ENCODE data around the gene ROR1.

DNA sequence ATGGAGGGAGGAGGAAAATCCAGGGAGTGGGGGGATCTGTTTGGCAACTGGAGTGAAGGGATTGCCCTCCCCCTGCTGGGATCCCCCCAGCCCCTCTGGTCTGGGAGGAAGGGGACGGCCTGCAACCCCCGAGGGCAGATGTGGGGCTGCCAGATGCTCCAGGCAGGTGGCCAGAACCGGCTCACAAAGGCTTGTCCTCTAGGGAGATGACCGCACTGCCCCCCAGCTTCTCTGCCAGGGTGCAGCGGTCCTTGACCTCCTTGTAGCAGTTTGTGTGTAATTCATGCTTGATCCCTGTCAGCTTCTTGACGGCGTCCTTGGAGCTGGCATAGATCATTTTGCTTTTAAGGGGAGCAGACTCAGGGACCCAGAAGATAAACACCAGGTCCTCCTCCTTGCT lies 69.2 kb downstream of the ROR1 start:
- TF ChIP-seq, protein P1, sequence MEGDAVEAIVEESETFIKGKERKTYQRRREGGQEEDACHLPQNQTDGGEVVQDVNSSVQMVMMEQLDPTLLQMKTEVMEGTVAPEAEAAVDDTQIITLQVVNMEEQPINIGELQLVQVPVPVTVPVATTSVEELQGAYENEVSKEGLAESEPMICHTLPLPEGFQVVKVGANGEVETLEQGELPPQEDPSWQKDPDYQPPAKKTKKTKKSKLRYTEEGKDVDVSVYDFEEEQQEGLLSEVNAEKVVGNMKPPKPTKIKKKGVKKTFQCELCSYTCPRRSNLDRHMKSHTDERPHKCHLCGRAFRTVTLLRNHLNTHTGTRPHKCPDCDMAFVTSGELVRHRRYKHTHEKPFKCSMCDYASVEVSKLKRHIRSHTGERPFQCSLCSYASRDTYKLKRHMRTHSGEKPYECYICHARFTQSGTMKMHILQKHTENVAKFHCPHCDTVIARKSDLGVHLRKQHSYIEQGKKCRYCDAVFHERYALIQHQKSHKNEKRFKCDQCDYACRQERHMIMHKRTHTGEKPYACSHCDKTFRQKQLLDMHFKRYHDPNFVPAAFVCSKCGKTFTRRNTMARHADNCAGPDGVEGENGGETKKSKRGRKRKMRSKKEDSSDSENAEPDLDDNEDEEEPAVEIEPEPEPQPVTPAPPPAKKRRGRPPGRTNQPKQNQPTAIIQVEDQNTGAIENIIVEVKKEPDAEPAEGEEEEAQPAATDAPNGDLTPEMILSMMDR (IDR thresholded peaks at IDR 0.05), result no peak
- no peak for TF ChIP-seq POLR2A (IDR thresholded peaks at IDR 0.05)

All from uterus (tissue), 2 donors.